ENCODE data around the gene SLC1A5. TPM values are rescaled to one million over a fixed set of nuclear protein-coding genes. Genes with fewer than 3 reads are reported as not detected.
"Not testable (repeated sequence)": the region's sequence is repeated elsewhere in the genome, so short reads cannot be mapped to it uniquely, and the experiment has no call there.

SLC1A5 gene
- total RNA-seq, 2 donors from 2014 or later = 84.3 to 169 TPM

DNA sequence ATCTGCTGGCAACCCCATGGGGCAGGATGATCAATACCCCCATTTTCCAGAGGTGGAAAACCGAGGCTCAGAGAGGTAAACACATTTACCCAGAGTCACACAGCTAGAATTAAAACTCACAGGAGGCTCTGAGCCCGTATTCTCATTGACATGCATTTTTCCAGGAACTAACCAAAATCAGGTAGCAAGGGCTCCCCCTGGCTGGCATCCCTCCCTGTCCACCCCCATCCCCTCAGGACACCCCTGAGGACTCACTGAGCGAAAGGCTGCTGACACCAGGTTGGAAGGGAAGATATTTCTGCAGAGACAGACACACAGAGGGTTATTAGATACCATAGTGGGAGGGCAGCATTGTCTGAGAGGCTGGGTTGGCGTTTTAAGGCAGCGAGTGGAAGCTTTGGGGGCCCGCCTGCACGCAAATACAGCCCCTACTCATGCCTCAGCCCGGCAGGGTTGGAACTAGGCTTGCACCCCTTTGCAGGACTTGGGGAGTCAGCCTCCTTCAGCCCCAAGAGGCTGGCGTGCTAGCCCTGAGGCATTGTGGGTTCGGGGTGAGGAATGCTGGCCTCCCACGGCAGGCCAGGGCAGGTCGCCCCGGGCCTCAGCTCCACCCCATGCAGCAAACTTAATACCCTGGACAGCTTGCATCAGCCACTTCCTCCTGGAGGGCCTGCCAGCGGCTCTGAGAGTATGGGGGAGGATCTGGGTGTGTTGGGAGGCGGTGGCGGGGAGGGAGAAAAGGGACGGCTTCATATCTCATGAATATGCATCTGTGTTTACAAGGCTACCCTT, 3.9 kb downstream of the SLC1A5 start:
- H3K27ac ChIP-seq = peak overlapping the region; percentile 95
- peak overlapping the region; percentile 48 to 96 for H3K9ac ChIP-seq (ENCODE audit: low read depth in 2 of 2, low read length in 2 of 2)
- peak overlapping the region; percentile 24 for H3K4me3 ChIP-seq
- H3K4me1 ChIP-seq = peaks cover 13% of the 10 kb centered on the region
- TF ChIP-seq, protein P1, sequence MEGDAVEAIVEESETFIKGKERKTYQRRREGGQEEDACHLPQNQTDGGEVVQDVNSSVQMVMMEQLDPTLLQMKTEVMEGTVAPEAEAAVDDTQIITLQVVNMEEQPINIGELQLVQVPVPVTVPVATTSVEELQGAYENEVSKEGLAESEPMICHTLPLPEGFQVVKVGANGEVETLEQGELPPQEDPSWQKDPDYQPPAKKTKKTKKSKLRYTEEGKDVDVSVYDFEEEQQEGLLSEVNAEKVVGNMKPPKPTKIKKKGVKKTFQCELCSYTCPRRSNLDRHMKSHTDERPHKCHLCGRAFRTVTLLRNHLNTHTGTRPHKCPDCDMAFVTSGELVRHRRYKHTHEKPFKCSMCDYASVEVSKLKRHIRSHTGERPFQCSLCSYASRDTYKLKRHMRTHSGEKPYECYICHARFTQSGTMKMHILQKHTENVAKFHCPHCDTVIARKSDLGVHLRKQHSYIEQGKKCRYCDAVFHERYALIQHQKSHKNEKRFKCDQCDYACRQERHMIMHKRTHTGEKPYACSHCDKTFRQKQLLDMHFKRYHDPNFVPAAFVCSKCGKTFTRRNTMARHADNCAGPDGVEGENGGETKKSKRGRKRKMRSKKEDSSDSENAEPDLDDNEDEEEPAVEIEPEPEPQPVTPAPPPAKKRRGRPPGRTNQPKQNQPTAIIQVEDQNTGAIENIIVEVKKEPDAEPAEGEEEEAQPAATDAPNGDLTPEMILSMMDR (IDR thresholded peaks at IDR 0.05) = no peak
- no peaks in the 10 kb centered on the region for H3K27me3 ChIP-seq
- peak; percentile 92 for DNase-seq
- no peaks in the 10 kb centered on the region for H3K9me3 ChIP-seq
- peaks cover 11% of the 10 kb centered on the region for H3K36me3 ChIP-seq
- intact Hi-C loops (cut with DNase I) = no loop called here

DNA sequence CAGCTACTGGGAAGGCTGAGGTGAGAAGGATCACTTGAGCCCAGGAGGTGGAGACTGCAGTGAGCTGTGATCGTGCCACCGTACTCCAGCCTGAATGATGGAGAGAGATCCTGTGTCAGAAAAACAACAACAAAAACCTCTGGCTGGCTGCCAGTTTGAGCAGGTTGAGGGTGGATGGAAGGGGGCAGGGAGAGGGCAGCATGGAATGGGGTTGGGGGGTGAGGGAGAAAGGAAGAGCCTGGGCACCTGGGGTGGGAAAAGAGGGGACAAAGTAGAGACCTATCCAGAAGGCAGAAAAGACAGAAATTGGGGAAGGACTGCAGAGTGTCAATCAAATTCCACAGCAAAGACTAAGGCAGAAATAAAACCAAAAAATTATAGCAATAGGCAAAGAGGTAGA, 4.7 kb downstream of the SLC1A5 start:
- H3K4me1 ChIP-seq = peaks cover 13% of the 10 kb centered on the region
- no peaks in the 10 kb centered on the region for H3K27me3 ChIP-seq
- no peak overlapping the region for H3K4me3 ChIP-seq
- H3K9ac ChIP-seq (ENCODE audit: low read depth in 2 of 2, low read length in 2 of 2) = peak overlapping the region in 1 of 2 donors; percentile 96
- peaks cover 12% of the 10 kb centered on the region for H3K36me3 ChIP-seq
- DNase-seq = no peak
- intact Hi-C loops (cut with DNase I) = no loop called here
- TF ChIP-seq, protein P1 (IDR thresholded peaks at IDR 0.05) = no peak
- H3K9me3 ChIP-seq = no peaks in the 10 kb centered on the region
- H3K27ac ChIP-seq = no peak overlapping the region

DNA sequence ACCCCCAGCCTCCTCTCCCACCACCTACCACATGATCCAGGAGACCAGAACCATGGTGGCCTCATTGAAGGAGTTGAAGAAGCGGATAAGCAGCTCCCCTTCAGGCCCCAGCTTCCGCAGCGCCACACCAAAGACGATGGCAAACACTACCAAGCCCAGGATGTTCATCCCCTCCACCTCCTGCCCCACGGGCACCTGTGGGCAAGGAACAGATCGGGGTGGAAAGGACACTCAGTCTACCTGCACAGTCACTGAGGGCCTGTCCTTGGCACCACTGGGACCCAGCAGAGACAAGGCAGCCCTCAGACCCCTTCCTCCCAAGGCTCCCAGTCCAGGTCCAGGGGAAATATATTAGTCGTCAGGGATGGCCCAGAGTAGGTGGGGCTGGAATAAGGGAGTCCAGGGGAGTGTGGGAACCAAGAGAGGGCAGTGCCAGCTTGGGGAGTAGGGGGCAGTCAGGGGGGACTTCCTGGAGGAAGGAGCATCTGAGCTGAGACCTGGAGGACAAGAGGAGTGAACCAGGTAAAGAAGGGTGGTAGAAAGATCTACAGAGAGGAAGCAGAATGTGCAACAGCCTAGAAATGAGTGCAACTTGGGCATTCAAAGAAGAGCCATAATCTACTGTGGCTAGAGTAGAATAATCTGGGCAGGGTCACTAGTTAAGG, 5.9 kb downstream of the SLC1A5 start:
- intact Hi-C loops (cut with DNase I) = no loop called here
- Histone ChIP-seq H3K9ac (ENCODE audit: low read depth in 2 of 2, low read length in 2 of 2) (peak overlapping the region in 1 of 2 donors; percentile 12), H3K27ac (no peak overlapping the region), H3K4me3 (no peak overlapping the region), H3K27me3 (no peaks in the 10 kb centered on the region), H3K4me1 (peaks cover 13% of the 10 kb centered on the region), H3K36me3 (peaks cover 16% of the 10 kb centered on the region), H3K9me3 (no peaks in the 10 kb centered on the region)
- no peak for DNase-seq
- TF ChIP-seq, protein P1 (IDR thresholded peaks at IDR 0.05) = no peak

DNA sequence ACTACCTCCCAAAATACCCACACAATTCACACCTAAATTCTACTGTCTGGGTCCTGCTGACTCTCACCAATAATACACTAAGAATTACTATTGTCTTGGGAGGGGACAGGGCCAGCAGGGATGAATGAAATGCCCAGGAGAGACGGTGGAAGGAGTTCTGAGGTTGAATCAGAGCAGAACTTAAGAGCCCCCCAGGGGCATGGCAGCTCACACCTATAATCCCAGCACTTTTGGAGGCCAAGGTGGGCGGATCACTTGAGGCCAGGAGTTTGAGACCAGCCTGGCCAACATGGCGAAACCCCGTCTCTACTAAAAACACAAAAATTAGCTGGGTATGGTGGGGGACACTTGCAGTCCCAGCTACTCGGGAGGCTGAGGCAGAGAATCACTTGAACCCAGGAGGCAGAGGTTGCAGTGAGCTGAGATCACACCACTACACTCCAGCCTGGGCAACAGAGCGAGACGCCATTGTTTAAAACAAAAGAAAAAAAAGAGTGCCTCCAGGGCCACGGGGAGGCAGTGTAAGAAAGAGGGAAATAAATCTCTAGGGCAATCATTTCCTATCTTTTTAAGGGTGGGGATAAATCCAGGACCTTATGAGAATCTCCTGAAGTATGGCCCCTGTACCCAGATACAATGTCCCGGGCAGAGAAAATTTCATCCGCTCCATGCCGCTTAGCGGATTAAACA, 10.3 kb downstream of the SLC1A5 start:
- intact Hi-C loops (cut with DNase I) = not testable (repeated sequence)

DNA sequence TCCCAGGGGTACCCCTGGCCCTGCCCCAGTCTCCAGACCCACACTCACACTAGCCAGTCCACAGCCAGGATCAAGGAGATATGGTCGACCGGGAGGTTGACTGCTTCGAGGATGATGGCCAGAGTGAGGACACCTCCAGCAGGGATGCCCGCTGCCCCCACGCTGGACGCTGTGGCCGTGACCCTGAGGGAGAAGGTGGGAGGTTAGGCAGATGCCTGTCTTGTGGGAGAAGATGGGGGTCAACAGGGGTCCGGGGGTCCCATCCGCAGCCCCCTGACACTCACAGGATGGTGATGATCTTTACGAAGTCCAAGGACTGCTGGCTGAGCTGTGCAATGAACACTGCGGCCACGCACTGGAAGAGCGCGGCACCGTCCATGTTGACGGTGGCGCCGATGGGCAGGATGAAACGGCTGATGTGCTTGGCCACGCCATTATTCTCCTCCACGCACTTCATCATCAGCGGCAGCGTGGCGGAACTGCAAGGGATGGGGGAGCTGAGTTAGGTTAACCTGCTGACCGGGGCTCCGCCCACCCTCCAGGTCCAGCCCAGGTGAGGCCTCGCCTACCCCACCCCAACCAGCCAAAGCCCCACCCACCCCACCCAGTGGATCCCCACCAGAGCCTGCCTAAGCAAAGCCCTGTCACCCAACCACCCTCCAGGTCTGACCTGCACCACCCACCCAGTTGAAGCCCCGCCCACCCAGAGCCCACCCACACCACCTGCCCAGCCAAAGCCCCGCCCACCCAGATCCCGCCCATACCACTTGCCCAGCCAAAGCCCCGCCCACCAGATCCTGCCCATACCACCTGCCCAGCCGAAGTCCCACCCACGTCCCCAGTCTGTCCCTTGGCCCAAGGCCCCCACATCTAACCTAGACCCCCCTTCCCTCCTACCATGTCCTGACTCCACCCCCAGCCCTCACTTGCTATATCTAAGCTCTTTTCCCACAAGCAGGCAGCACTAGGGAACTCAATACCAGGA, 11.2 kb downstream of the SLC1A5 start:
- DNase-seq = no peak
- Histone ChIP-seq H3K4me1 (no peaks in the 10 kb centered on the region), H3K36me3 (peaks cover 23% of the 10 kb centered on the region), H3K9ac (ENCODE audit: low read depth in 2 of 2, low read length in 2 of 2) (no peak overlapping the region), H3K27me3 (no peaks in the 10 kb centered on the region), H3K9me3 (no peaks in the 10 kb centered on the region), H3K27ac (no peak overlapping the region), H3K4me3 (no peak overlapping the region)
- intact Hi-C loops (cut with DNase I) = no loop called here
- TF ChIP-seq, protein P1 (IDR thresholded peaks at IDR 0.05) = no peak

More for the DNA sequence above, 10.3 kb downstream of the SLC1A5 start:
- H3K4me1 ChIP-seq; H3K9ac ChIP-seq (ENCODE audit: low read depth in 2 of 2, low read length in 2 of 2); DNase-seq; H3K4me3 ChIP-seq; H3K9me3 ChIP-seq; H3K27me3 ChIP-seq; H3K27ac ChIP-seq: not testable (repeated sequence)
- H3K36me3 ChIP-seq = peaks cover 26% of the 10 kb centered on the region

Measured in colonic mucosa (tissue), 4 donors.